Vagina (tissue), 2 donors: ENCODE results near the gene TRIM71. TPM values are rescaled to one million over a fixed set of nuclear protein-coding genes. Genes with fewer than 3 reads are reported as not detected.

Experiments
- DNase-seq, 2 donors: peaks; one replicate each; pipeline ENCODE4 v3.0.0-alpha.2; 2017; ENCODE audit errors: extremely low spot score in 2 of 2
- H3K27ac ChIP-seq: fragments of 200-600 bp; sonication (generic); one replicate; pipeline ENCODE4 v1.5.1; 2019
- H3K27me3 ChIP-seq: fragments of 200-600 bp; sonication (generic); one replicate; pipeline ENCODE4 v1.5.1; 2019
- H3K36me3 ChIP-seq, 2 donors: fragments of 200-600 bp; sonication (generic); one replicate each; pipeline ENCODE4 v1.5.1; 2017 to 2019
- H3K4me1 ChIP-seq: fragments of 200-600 bp; sonication (generic); one replicate; pipeline ENCODE4 v1.5.1; 2019
- H3K4me3 ChIP-seq, 2 donors: fragments of 200-600 bp; sonication (generic); 1 replicate in 1 of 2; 2 replicates in 1 of 2; pipeline ENCODE4 v1.5.1; 2016 to 2019
- H3K9me3 ChIP-seq: fragments of 200-600 bp; sonication (generic); one replicate; pipeline ENCODE4 v1.5.1; 2019
- POLR2A ChIP-seq, 2 donors: fragments of 450-650 bp; IDR thresholded peaks; one replicate each; pipeline ENCODE4 v1.6.1; 2017; ENCODE audit warnings: antibody characterized with exemption in 2 of 2, mild to moderate bottlenecking in 2 of 2, moderate library complexity in 2 of 2
- POLR2AphosphoS5 ChIP-seq, 2 donors: sonication (generic); formaldehyde crosslinking; IDR thresholded peaks; one replicate each; pipeline ENCODE4 v1.9.0; 2017; ENCODE audit warnings: antibody characterized with exemption in 2 of 2, mild to moderate bottlenecking in 2 of 2, low read depth in 1 of 2; ENCODE audit not compliant: insufficient read depth in 1 of 2
- intact Hi-C: fragments of 100-400 bp; cut with DNase I; formaldehyde crosslinking; loops from one replicate; pipeline ENCODE4 v1.15.1; 2023
- total RNA-seq: library from RNA; depleted of rRNA; stranded (reverse); fragments of >200 nt; gene quantifications from one replicate; pipeline ENCODE4 v1.2.3, GENCODE V29; 2016
- TF ChIP-seq, protein P1 (sequence below), 3 experiments: fragments of 450-650 bp in 2 of 3; fragments of 200-600 bp in 1 of 3; sonication (generic) in 1 of 3; IDR thresholded peaks; one replicate each; pipeline ENCODE4 v1.5.1; 2017 to 2019; ENCODE audit warnings: antibody characterized with exemption in 3 of 3, mild to moderate bottlenecking in 2 of 3, moderate library complexity in 2 of 3

Gene TRIM71
- total RNA-seq, 1 donor from 2014 or later, result not detected

DNA sequence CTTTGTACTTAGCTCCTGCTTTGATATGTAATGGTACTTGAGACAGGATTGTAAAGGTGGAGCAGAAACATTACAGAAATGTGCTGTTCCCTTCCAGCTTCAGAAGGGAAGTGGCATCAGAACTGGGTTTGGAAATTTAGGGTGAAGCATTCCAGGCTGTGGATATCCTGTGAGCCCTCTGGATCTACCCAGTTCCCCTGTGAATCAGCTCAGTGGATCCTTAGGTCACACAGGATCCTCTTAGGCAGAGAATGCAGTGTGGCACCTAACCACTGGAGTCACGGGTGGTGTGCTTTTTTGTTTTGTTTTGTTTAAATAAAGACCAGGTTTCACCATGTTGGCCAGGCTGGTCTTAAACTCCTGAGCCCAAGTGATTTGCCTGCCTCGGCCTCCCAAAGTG lies 66.0 kb downstream of the TRIM71 start:
- intact Hi-C loops, result no loop called here
- Histone ChIP-seq H3K4me1 (no peaks in the 10 kb centered on the region), H3K4me3 (no peak overlapping the region), H3K36me3 (no peaks in the 10 kb centered on the region), H3K27me3 (no peaks in the 10 kb centered on the region), H3K27ac (no peak overlapping the region), H3K9me3 (no peaks in the 10 kb centered on the region)
- TF ChIP-seq, protein P1, sequence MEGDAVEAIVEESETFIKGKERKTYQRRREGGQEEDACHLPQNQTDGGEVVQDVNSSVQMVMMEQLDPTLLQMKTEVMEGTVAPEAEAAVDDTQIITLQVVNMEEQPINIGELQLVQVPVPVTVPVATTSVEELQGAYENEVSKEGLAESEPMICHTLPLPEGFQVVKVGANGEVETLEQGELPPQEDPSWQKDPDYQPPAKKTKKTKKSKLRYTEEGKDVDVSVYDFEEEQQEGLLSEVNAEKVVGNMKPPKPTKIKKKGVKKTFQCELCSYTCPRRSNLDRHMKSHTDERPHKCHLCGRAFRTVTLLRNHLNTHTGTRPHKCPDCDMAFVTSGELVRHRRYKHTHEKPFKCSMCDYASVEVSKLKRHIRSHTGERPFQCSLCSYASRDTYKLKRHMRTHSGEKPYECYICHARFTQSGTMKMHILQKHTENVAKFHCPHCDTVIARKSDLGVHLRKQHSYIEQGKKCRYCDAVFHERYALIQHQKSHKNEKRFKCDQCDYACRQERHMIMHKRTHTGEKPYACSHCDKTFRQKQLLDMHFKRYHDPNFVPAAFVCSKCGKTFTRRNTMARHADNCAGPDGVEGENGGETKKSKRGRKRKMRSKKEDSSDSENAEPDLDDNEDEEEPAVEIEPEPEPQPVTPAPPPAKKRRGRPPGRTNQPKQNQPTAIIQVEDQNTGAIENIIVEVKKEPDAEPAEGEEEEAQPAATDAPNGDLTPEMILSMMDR (IDR thresholded peaks at IDR 0.05), result no peak
- TF ChIP-seq POLR2AphosphoS5 (IDR thresholded peaks at IDR 0.05; ENCODE audit: insufficient read depth in 1 of 2, low read depth in 1 of 2) (no peak), POLR2A (IDR thresholded peaks at IDR 0.05) (no peak)
- no peak for DNase-seq

DNA sequence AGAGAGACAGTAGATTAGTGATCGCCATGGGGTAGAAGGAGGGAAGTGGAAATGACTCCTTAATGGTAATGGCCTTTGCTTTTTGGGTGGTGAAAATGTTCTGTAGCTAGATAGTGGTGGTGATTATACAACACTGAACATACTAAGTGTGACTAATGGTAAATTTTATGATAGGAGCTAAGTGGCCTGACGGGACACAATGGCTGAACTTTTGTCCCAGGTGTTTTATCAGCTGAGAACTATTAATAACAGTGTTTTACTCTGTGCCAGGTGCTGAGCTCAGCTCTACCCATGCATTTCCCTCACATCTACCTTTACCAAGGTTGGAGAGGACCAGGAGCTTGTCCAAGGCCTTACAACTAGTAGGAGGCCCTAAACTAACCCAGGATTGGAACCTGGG lies 66.8 kb downstream of the TRIM71 start:
- DNase-seq, result no peak
- Histone ChIP-seq H3K9me3 (no peaks in the 10 kb centered on the region), H3K4me3 (no peak overlapping the region), H3K36me3 (no peaks in the 10 kb centered on the region), H3K27ac (no peak overlapping the region), H3K27me3 (no peaks in the 10 kb centered on the region), H3K4me1 (no peaks in the 10 kb centered on the region)
- intact Hi-C loops, result no loop called here
- TF ChIP-seq POLR2AphosphoS5 (IDR thresholded peaks at IDR 0.05; ENCODE audit: insufficient read depth in 1 of 2, low read depth in 1 of 2) (no peak), POLR2A (IDR thresholded peaks at IDR 0.05) (no peak)
- TF ChIP-seq, protein P1 (IDR thresholded peaks at IDR 0.05), result no peak

DNA sequence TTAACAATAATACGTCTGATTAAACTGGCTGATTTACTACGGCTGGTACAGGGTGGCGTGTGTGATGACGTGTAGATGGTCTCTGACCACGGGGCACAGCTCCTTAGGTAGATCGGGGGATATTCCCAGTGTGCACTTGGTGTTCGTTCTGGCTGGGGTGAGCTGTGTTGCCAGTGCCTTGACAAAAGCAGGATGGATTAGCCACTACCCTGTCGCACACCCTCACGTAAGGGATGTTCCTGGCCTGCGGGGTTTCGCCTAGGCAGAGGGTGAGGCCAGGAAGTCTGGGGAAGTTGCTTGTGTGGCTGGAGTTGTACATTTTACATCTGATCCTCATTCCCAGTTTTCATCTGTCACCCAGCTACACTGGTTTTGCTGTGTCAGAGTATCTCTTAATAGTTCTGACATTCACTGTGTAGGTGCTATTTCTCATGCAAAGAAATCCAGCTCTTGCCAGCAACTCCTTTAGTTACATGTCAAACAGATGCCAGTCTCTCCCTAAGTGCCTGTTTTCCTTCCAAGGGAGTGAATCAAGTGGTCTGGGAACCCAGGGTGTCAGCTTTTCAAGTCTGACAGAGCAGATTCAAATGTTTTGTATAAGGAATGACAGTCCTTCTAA lies 67.6 kb downstream of the TRIM71 start:
- DNase-seq, result no peak
- no peak overlapping the region for H3K4me3 ChIP-seq
- H3K27ac ChIP-seq, result no peak overlapping the region
- no peak for TF ChIP-seq POLR2AphosphoS5 (IDR thresholded peaks at IDR 0.05; ENCODE audit: insufficient read depth in 1 of 2, low read depth in 1 of 2)
- TF ChIP-seq POLR2A (IDR thresholded peaks at IDR 0.05), result no peak
- TF ChIP-seq, protein P1 (IDR thresholded peaks at IDR 0.05), result no peak
- H3K36me3 ChIP-seq, result no peaks in the 10 kb centered on the region
- H3K27me3 ChIP-seq, result no peaks in the 10 kb centered on the region
- no peaks in the 10 kb centered on the region for H3K4me1 ChIP-seq
- intact Hi-C loops, result no loop called here
- no peaks in the 10 kb centered on the region for H3K9me3 ChIP-seq

DNA sequence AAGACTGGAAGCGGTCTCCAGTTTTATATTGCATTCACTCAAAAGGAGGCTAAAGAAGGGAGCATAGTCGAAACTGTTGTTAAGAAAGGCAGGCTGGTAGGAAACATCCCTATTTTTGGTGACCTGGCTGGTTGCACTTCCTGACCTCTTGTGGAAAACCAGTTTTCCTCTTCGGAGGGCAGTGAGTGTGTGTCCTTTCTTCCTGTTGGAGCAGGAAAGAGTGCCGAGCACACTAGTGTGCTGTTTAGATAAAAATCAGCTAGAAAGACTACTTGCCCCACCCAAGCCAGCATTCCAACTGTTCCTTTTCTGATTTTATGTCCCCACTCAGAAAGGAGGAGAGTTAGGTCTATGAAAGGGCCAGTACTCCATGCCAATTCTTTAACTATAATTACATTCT lies 68.5 kb downstream of the TRIM71 start:
- H3K27me3 ChIP-seq, result no peaks in the 10 kb centered on the region
- TF ChIP-seq POLR2A (IDR thresholded peaks at IDR 0.05) (no peak), POLR2AphosphoS5 (IDR thresholded peaks at IDR 0.05; ENCODE audit: insufficient read depth in 1 of 2, low read depth in 1 of 2) (no peak)
- TF ChIP-seq, protein P1 (IDR thresholded peaks at IDR 0.05), result no peak

DNA sequence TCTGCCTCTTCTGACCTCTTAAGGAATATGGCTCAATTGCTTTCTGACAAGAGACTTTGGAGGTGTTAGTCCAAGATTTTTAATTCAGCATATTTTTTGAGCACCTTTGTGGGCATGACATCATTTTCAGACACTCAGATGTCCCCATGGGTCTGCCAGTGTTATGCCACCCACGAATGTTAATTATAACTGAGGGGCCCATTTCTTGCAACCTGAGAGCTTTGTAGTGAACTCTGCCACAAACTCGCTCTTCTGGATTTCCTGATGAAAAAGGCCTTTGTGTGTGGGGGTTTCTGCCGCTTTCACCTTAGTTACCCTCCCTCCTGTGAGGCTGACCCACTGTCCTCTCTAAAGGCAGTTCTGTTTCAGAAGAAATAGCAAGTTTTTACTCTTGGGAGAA lies 69.1 kb downstream of the TRIM71 start:
- TF ChIP-seq, protein P1 (IDR thresholded peaks at IDR 0.05), result no peak
- no peak for TF ChIP-seq POLR2A (IDR thresholded peaks at IDR 0.05)
- no peak for TF ChIP-seq POLR2AphosphoS5 (IDR thresholded peaks at IDR 0.05; ENCODE audit: insufficient read depth in 1 of 2, low read depth in 1 of 2)
- Histone ChIP-seq H3K27me3 (no peaks in the 10 kb centered on the region), H3K27ac (no peak overlapping the region), H3K36me3 (no peaks in the 10 kb centered on the region), H3K9me3 (no peaks in the 10 kb centered on the region), H3K4me1 (no peaks in the 10 kb centered on the region), H3K4me3 (no peak overlapping the region)
- no peak for DNase-seq
- intact Hi-C loops, result no loop called here

More for the DNA sequence above, 68.5 kb downstream of the TRIM71 start:
- no peak overlapping the region for H3K4me3 ChIP-seq
- DNase-seq, result no peak
- H3K9me3 ChIP-seq, result no peaks in the 10 kb centered on the region
- H3K27ac ChIP-seq, result no peak overlapping the region
- intact Hi-C loops, result no loop called here
- no peaks in the 10 kb centered on the region for H3K4me1 ChIP-seq
- H3K36me3 ChIP-seq, result no peaks in the 10 kb centered on the region
